Stimulated activated CD4-positive, alpha-beta T cell treated with anti-CD3 and anti-CD28 coated beads, Interleukin-4, amount 100 ng/mL, for 4 hours (primary cell): ENCODE results near the gene RAD23A.
A peak's percentile ranks its signal among the peaks of the same experiment; 100 is the strongest.
"Not testable (repeated sequence)": the region's sequence is repeated elsewhere in the genome, so short reads cannot be mapped to it uniquely, and the experiment has no call there.

Source experiments
- DNase-seq, 2 experiments: peaks; one replicate each; pipeline ENCODE4 v3.0.0-alpha.2; 2020

The RAD23A gene

GRCh38 chr19:12955996-12956395 lies 10.3 kb downstream of the RAD23A start:
- no peak for DNase-seq

GRCh38 chr19:12956446-12957388 lies 11.1 kb downstream of the RAD23A start, which contains the start of gene GADD45GIP1:
GADD45GIP1 (minus strand) TSS chr19:12957223; CDS start chr19:12957212, 11 bp downstream.
- DNase-seq, result peak; percentile 82 to 86

GRCh38 chr19:12957389-12957952 lies 11.8 kb downstream of the RAD23A start:
- not testable (repeated sequence) for DNase-seq

- DNase-seq, result no peak
Measured at GRCh38 chr19:12959481-12959880, 13.8 kb downstream of the RAD23A start.

- DNase-seq, result peak; percentile 75 to 82
Measured at GRCh38 chr19:12965017-12965811, 19.6 kb downstream of the RAD23A start.

- DNase-seq, result no peak
Measured at GRCh38 chr19:12965812-12966135, 20.1 kb downstream of the RAD23A start.

- no peak for DNase-seq
Measured at GRCh38 chr19:12967907-12968306, 22.2 kb downstream of the RAD23A start.

- DNase-seq, result no peak
Measured at GRCh38 chr19:12969292-12969988, 23.8 kb downstream of the RAD23A start, which contains the start of gene DAND5. DAND5 (plus strand) TSS chr19:12969576; CDS start chr19:12969661, 85 bp downstream.

- no peak for DNase-seq
Measured at GRCh38 chr19:12970070-12970820, 24.6 kb downstream of the RAD23A start.

GRCh38 chr19:12973236-12973635 lies 27.6 kb downstream of the RAD23A start:
- no peak for DNase-seq

- no peak for DNase-seq
Measured at GRCh38 chr19:12974301-12975220, 28.9 kb downstream of the RAD23A start.

- no peak for DNase-seq
Measured at GRCh38 chr19:12975221-12975741, 29.6 kb downstream of the RAD23A start.

GRCh38 chr19:12976109-12976508 lies 30.4 kb downstream of the RAD23A start:
- DNase-seq, result not testable (repeated sequence)

- no peak for DNase-seq
Measured at GRCh38 chr19:12979974-12980373, 34.3 kb downstream of the RAD23A start.

- no peak for DNase-seq
Measured at GRCh38 chr19:12982648-12983047, 37.0 kb downstream of the RAD23A start.

- DNase-seq, result no peak
Measured at GRCh38 chr19:12983091-12983490, 37.4 kb downstream of the RAD23A start.

GRCh38 chr19:12983542-12984142 lies 38.0 kb downstream of the RAD23A start:
- DNase-seq, result peak; percentile 77 to 83

GRCh38 chr19:12984143-12984627 lies 38.5 kb downstream of the RAD23A start:
- DNase-seq, result no peak

GRCh38 chr19:12984683-12985048 lies 39.0 kb downstream of the RAD23A start:
- DNase-seq, result no peak
